Right lobe of liver (tissue), 4 donors: ENCODE results near the gene CDK5.

Experiments
- CTCF ChIP-seq, 4 donors: fragments of 200-600 bp in 3 of 4; fragments of 450-650 bp in 1 of 4; IDR thresholded peaks; one replicate each; pipeline versions ENCODE4 v1.5.1 to v1.8.0; 2016 to 2022; ENCODE audit warnings: antibody characterized with exemption in 4 of 4, mild to moderate bottlenecking in 2 of 4
- POLR2A ChIP-seq: fragments of 450-650 bp; IDR thresholded peaks from one replicate; pipeline ENCODE4 v1.6.1; 2017; ENCODE audit warnings: antibody characterized with exemption, mild to moderate bottlenecking
- donor health status: DM: no; HTN: no; CAD: no.
- donor health status: DM: no; HTN: no; CAD: no.
- donor health status: DM: no; HTN: yes; CAD: no.

GRCh38 chr7:151051108-151051507 is 6.6 kb downstream of the CDK5 start:
- TF ChIP-seq CTCF (IDR thresholded peaks at IDR 0.05), result no peak
- TF ChIP-seq POLR2A, result no peak
